ENCODE data around the gene P3H3.

The P3H3 gene

GRCh38 chr12:6827982-6828780 is at the start of gene P3H3:
Gene P3H3, plus strand, starts transcription at chr12:6828407. Its CDS starts 34 bp downstream, at chr12:6828441.
- DNase-seq: peak; percentile 47 to 54

DNA sequence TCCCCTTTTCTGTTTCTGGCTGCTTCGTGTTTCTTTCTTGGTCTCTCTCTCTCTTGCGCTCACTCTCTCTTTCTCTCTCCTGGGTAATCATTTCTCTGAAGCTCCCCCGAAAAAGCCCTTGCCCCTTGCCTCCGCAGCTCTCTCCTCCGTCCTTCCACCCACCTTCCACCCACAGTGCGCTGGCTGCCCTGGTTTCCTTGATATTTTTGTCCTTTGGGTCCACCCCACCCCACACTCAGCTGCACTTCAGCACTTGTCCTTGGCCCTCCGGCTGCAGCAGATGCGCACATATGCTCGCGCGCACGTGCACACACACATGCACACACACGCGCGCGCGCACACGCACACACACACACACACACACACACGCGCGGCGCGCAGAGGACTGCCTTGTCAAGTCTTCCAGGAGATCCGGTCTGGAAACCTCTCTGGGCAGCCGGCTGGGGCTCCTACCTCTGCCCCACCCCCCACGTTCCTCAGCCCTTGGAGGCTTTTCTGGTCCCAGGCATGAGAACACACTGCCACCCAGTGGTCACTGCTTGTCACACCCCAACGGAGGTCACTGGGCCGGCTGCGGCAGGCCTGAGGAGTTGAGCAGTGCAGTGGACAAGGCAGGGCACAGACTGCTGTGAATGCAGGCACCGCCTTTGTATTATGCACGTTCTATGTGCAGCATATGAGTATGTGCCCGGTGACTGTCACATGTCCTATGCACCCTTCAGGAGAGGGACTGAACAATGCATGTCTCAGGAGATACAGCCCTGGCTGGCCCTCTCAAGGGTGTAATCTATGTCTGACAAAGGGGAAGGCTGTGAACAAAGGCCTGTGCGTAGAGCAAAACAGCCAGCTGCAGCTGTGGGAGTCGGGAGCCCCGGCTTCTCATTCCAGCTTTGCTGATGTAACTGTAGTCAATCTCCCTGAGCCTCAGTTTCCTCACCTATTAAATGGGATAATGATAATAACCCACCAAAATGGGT is 49.3 kb upstream of the P3H3 start:
- DNase-seq: peak; percentile 91 to 97

GRCh38 chr12:6779708-6780432 is 48.3 kb upstream of the P3H3 start:
- no peak for DNase-seq

DNA sequence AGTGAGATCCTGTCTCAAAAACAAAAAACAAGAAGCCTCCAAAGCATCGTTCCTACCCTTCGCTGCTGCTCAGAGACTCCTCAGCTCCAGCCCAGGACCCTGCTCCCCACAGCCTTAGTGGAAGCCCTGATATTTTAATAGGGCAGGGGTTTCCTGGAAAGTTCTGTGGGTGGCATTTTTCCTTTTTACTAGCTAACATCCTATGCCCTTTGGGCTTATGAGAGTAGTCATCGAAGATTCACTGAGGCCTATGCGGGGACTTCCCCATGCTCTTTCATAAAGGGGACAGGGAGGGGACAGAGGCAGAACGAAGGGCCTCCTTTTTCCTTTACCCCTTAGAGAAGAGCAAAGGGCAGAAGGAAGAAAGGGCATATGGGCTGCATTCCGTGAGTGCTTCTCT is 47.6 kb upstream of the P3H3 start:
- DNase-seq: no peak

DNA sequence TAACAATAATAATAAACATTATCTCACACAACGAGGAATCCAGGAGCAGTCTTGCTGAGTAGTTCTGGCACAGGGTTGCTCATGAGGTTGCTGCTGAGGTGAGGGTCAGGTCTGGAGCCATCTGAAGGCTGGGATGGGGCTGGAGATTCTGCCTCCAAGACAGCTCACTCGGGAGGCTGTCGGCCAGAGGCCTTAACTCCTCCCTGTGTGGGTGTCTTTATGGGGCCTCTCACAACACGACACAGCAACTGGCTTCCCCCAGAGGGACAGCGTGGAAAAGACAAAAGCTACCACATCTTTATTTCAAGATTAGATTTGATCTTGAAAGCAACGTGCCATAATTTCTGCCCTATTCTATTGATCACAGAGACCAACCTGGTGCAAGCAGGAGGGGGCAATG is 46.1 kb upstream of the P3H3 start:
- no peak for DNase-seq

DNA sequence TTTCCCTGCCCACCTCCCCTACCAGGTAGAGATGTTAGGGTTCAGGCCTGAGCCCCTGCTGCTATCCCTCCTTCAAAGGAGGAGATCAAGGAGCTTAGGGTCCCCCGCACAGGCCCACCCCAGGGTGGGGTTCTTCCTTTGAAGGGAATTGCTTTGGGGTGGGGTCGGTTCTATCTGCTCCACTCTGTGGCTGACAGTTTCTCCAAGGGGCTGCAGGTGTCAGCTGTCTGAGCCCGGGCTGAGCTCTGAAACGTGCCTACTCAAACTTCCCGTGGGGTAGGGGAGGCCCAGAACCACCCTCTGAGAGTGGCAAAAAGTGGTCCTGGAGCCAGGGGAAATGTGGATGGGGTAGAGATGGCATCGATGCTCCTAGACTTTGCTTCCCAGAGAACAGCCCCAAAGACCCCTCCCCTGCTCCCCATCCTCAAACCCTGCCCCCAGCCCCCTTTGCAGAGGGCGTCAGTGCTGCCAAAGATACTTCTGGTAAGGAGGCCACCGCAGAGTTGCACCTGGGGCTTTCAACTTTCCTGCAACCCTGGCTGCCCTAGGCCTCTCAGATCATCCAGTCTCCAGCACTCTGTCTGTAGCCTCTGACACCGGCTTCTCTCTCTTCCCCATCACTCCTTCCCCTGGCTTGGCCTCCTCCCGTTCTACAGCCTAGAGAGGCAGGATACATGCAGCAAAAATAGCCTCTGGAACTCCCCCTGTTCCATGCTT is 45.2 kb upstream of the P3H3 start:
- no peak for DNase-seq

GRCh38 chr12:6783828-6784227 is 44.4 kb upstream of the P3H3 start:
- no peak for DNase-seq

- no peak for DNase-seq
Observed at GRCh38 chr12:6784296-6784695, 43.9 kb upstream of the P3H3 start.

GRCh38 chr12:6784761-6785160 is 43.4 kb upstream of the P3H3 start:
- no peak for DNase-seq

GRCh38 chr12:6786416-6787094 is 41.7 kb upstream of the P3H3 start:
- DNase-seq: no peak

- DNase-seq: no peak
Observed at GRCh38 chr12:6787309-6787708, 40.9 kb upstream of the P3H3 start.

DNA sequence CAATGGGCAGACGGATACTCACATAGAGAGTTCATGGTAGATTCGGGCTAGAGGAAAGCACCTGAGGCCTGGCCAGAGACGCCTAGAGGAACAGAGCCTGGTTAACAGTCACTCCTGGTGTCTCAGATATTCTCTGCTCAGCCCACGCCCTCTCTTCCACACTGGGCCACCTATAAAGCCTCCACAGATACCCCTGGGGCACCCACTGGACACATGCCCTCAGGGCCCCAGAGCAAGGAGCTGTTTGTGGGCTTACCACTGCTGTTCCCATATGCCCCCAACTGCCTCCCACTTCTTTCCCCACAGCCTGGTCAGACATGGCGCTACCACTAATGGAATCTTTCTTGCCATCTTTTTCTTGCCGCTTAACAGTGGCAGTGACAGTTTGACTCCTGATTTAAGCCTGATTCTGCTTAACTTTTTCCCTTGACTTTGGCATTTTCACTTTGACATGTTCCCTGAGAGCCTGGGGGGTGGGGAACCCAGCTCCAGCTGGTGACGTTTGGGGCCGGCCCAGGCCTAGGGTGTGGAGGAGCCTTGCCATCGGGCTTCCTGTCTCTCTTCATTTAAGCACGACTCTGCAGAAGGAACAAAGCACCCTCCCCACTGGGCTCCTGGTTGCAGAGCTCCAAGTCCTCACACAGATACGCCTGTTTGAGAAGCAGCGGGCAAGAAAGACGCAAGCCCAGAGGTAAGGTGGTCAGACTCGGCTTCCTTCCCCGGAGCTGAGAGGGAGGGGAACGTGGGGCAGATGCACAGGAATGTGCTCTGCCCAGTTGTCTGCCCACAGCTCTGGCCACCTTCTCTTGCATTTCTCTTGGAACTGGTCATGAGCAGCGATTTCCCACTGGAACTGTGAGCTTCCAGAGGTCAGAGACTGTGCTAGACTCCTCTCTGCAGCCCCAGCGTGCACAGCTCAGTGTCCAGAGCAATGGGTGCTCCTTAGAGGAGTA is 39.0 kb upstream of the P3H3 start, which contains the start of gene CD4:
Gene CD4 (plus strand): TSS at position 557 of the 953 bp plus-strand sequence. CDS start 10,611 bp downstream, outside the sequence.
- DNase-seq: no peak

DNA sequence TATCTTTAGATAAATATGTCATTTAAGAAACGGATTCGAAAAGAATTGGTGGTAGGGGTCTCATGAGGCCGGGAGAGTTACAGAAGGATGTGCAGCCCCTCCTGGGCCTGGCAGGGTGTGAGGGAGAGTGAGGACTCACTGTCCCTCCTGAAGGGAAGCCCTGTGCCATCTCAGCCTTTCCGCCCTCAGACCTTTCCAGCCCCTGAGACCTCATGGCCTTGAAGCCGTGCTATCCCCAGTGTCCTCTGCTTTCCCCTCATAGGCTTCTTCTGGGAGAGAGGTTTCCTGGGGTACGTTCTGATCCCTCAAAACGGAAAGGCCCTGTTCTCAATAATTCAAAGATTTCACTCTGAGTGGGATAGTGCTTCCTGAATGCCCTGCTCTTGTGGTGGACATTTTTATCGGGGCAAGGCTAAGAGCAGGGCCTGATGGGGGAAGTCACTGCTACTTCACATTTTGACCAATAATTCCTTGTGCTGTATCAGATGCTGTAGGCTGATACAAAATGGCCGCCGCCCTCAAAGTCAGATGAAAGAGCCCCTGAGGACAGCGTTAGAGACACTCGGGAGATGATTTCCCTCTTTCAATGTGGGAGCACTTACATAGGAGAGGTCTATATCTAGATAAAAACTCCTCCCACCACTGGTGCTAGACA is 37.6 kb upstream of the P3H3 start:
- no peak for DNase-seq

DNA sequence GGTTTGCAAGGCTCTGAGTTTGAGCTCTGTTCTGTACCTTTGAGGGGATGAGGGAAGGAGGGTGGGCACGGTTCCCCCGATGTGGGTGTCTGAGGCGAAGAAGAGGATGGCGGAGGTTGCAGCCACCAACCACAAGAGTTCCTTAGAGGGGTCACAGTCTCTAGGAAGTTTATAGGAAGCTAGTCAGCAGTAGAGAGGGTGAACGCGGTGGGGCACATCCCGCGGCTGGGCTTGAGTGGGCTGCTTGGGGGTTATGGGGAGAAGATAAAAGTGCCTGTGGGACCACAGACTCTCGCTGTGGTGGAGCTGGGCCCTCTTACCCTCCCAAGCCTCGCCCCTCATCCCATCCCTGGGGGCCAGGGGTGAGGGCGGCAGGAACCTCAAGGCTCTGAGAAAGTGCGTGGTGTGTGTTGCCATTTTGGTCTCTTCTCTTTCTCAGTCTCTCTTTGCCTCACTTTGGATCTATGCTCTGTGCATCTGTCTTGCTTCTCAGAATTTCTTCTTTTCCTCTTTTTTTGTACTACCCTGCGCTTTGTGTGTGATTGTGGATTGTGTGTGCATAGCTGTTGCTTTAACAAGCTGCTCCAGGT is 36.2 kb upstream of the P3H3 start:
- DNase-seq: no peak

DNA sequence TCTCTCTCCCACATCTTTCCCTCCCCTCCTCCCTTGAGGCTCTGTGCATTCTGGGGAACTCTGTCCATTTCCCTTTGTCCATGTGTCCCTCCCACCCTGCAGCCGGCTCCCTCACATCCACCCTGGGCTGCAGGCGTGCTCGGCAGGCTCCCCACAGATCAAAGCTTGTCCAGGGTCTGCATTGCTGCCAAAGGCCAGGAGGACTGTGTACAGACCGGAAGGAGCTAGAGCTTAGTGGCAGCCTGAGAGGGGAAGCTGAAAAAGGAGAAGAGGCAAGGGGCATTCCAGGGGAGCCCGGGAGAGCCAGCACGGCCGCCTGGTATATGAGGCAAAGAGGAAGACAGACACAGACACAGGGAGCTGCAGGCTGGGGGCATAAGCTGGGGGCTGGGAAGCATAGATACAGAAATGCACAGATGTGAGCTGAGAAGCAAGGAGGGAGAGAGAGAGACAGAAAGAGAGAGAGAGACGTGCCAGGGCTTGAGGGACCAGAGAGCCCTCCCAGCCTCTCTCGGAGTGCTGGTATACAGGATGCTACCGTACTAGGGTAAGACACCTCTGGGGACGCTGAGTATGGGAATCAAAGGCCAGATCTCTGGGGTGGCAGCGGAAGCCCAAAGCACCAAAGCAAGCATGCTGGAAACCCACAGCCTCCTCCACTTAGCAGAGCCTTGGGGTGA is 35.5 kb upstream of the P3H3 start:
- no peak for DNase-seq

GRCh38 chr12:6795088-6795487 is 33.1 kb upstream of the P3H3 start:
- no peak for DNase-seq

GRCh38 chr12:6796576-6796975 is 31.6 kb upstream of the P3H3 start:
- no peak for DNase-seq

DNA sequence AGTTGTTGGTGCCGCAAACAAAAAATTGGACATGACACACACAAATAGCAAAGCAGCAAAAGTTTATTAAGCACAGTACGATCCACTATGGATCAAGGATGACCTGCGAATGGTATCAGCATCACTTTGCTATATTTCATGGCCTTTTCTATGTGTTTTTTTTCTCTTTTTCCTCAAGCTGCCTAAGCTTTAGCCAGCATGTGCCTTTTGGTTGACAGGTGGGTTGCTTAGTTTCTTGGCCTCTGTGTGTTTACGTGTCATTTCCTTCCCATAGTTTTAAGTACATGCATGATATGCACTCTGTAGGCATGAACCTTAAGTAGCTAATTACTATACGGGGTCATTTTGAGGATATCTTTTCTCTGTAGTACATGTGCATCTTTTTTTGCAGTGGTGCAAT is 29.1 kb upstream of the P3H3 start:
- no peak for DNase-seq

- DNase-seq: no peak
Observed at GRCh38 chr12:6807170-6807569, 21.0 kb upstream of the P3H3 start.

All from NCI-H2081 (cell line).